ENCODE measurements around the gene DHCR7. TPM values are rescaled to one million over a fixed set of nuclear protein-coding genes. Genes with fewer than 3 reads are reported as not detected.

The DHCR7 gene
- total RNA-seq, 1 experiment from 2014 or later = 211 TPM

- H3K9me3 Mint-ChIP-seq (ENCODE audit: low read depth, unreplicated experiment) = no peaks in the 10 kb centered on the region
- no peak for TF ChIP-seq CTCF (IDR thresholded peaks at IDR 0.05; ENCODE audit: unreplicated experiment)
- CTCF ChIA-PET = interaction anchor here (0.7 kb wide), 1 partner anchor 16 kb away, joined by 3 read pairs; no protein-coding TSS in a partner anchor
- no peak for DNase-seq
- H3K36me3 Mint-ChIP-seq (ENCODE audit: insufficient read depth, unreplicated experiment) = no peaks in the 10 kb centered on the region
- H3K4me1 Mint-ChIP-seq (ENCODE audit: low read depth, unreplicated experiment) = no peaks in the 10 kb centered on the region
- no peak overlapping the region for H3K4me3 Mint-ChIP-seq (ENCODE audit: low read depth, unreplicated experiment)
- intact Hi-C loops (cut with micrococcal nuclease; ENCODE audit: unreplicated experiment) = no loop called here
- H3K27ac Mint-ChIP-seq (ENCODE audit: unreplicated experiment) = no peak overlapping the region
- H3K27me3 Mint-ChIP-seq (ENCODE audit: unreplicated experiment) = peaks cover 90% of the 10 kb centered on the region
- no TSS peak for BruUV-seq (replicated peaks)
Measured at GRCh38 chr11:71387784-71388636, 60.2 kb downstream of the DHCR7 start.

- no peak overlapping the region for H3K4me3 Mint-ChIP-seq (ENCODE audit: low read depth, unreplicated experiment)
- TF ChIP-seq CTCF (IDR thresholded peaks at IDR 0.05; ENCODE audit: unreplicated experiment) = no peak
- BruUV-seq (replicated peaks) = no TSS peak
- H3K27ac Mint-ChIP-seq (ENCODE audit: unreplicated experiment) = no peak overlapping the region
- DNase-seq = no peak
- no peaks in the 10 kb centered on the region for H3K36me3 Mint-ChIP-seq (ENCODE audit: insufficient read depth, unreplicated experiment)
- intact Hi-C loops (cut with micrococcal nuclease; ENCODE audit: unreplicated experiment) = no loop called here
- no peaks in the 10 kb centered on the region for H3K4me1 Mint-ChIP-seq (ENCODE audit: low read depth, unreplicated experiment)
- H3K27me3 Mint-ChIP-seq (ENCODE audit: unreplicated experiment) = peaks cover 90% of the 10 kb centered on the region
- CTCF ChIA-PET = no interaction called here
- no peaks in the 10 kb centered on the region for H3K9me3 Mint-ChIP-seq (ENCODE audit: low read depth, unreplicated experiment)
Measured at GRCh38 chr11:71387200-71387599, 61.0 kb downstream of the DHCR7 start.

DNA sequence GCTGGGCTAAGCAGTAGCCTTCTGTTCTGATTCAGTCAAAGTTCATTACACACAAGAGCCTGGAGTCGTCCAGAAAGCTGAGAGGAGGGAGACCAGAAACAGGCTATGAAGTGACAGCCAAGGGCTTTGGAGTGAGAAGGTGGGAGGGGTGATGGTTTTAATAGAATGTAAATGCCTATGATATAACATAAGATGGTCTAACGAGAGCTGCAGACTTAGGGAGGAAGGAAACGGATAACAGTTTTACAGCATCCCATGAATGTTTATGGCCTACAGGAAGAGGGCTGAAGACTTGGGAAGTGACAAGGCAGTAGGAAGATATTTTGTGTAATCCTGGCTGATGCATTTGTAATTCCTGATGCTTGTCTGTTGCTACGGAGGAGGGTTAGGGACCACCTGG lies 62.0 kb downstream of the DHCR7 start:
- H3K4me1 Mint-ChIP-seq (ENCODE audit: low read depth, unreplicated experiment) = no peaks in the 10 kb centered on the region
- no TSS peak for BruUV-seq (replicated peaks)
- no peaks in the 10 kb centered on the region for H3K9me3 Mint-ChIP-seq (ENCODE audit: low read depth, unreplicated experiment)
- no peak for DNase-seq
- H3K27ac Mint-ChIP-seq (ENCODE audit: unreplicated experiment) = no peak overlapping the region
- H3K27me3 Mint-ChIP-seq (ENCODE audit: unreplicated experiment) = peaks cover 90% of the 10 kb centered on the region
- H3K4me3 Mint-ChIP-seq (ENCODE audit: low read depth, unreplicated experiment) = no peak overlapping the region
- CTCF ChIA-PET = no interaction called here
- intact Hi-C loops (cut with micrococcal nuclease; ENCODE audit: unreplicated experiment) = no loop called here
- no peak for TF ChIP-seq CTCF (IDR thresholded peaks at IDR 0.05; ENCODE audit: unreplicated experiment)
- no peaks in the 10 kb centered on the region for H3K36me3 Mint-ChIP-seq (ENCODE audit: insufficient read depth, unreplicated experiment)

DNA sequence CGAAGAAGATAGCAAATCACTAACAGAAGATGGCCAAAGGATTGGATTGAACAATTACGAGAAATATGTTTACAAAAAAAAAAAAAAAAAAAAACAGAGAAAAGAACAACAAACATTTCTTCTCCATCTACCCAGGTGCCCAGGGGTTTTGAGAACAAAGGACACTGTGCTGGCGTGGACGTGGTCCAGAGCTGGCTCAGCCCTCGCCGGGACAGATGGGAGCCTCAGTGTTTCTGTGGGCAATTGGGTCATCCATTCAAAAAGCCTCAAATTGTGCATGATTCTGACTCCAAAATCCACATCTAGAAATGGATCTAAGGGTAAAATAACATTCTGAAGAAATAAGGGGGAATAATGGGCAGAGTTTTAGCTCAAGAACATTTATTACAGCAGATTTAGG lies 63.1 kb downstream of the DHCR7 start:
- DNase-seq = no peak
- H3K9me3 Mint-ChIP-seq (ENCODE audit: low read depth, unreplicated experiment) = no peaks in the 10 kb centered on the region
- no TSS peak for BruUV-seq (replicated peaks)
- CTCF ChIA-PET = interaction anchor here (0.7 to 0.9 kb wide), 2 partner anchors 13 to 39 kb away, joined by 3 to 7 read pairs; no protein-coding TSS in a partner anchor
- H3K4me3 Mint-ChIP-seq (ENCODE audit: low read depth, unreplicated experiment) = no peak overlapping the region
- intact Hi-C loops (cut with micrococcal nuclease; ENCODE audit: unreplicated experiment) = no loop called here
- H3K4me1 Mint-ChIP-seq (ENCODE audit: low read depth, unreplicated experiment) = no peaks in the 10 kb centered on the region
- TF ChIP-seq CTCF (IDR thresholded peaks at IDR 0.05; ENCODE audit: unreplicated experiment) = no peak
- H3K36me3 Mint-ChIP-seq (ENCODE audit: insufficient read depth, unreplicated experiment) = no peaks in the 10 kb centered on the region
- H3K27ac Mint-ChIP-seq (ENCODE audit: unreplicated experiment) = no peak overlapping the region
- H3K27me3 Mint-ChIP-seq (ENCODE audit: unreplicated experiment) = peaks cover 78% of the 10 kb centered on the region
